Measurements from ENCODE around the gene DCP1B. TPM values are rescaled to one million over a fixed set of nuclear protein-coding genes. Genes with fewer than 3 reads are reported as not detected.

The DCP1B gene
- polyA plus RNA-seq, 1 donor from 2014 or later, result 12.5 TPM

GRCh38 chr12:1935242-1935641, 69.0 kb downstream of the DCP1B start:
- no peaks in the 10 kb centered on the region for H4K20me1 ChIP-seq (ENCODE audit: insufficient read depth)
- H3K27ac ChIP-seq (ENCODE audit: low read length), result no peak overlapping the region
- no peaks in the 10 kb centered on the region for H3K9me3 ChIP-seq (ENCODE audit: low read length)
- H3K9ac ChIP-seq (ENCODE audit: low read length), result no peak overlapping the region
- no peaks in the 10 kb centered on the region for H3F3A ChIP-seq (ENCODE audit: insufficient read depth, low read length, poor library complexity, severe bottlenecking)
- no peak overlapping the region for H3K4me2 ChIP-seq (ENCODE audit: low read length)
- no peaks in the 10 kb centered on the region for H3K27me3 ChIP-seq (ENCODE audit: insufficient read depth, low read depth, low read length)
- H3K79me2 ChIP-seq (replicated peaks; ENCODE audit: insufficient read depth, low read length), result no peaks in the 10 kb centered on the region
- no peak overlapping the region for H2AFZ ChIP-seq (ENCODE audit: low read depth, low read length)
- no peaks in the 10 kb centered on the region for H3K36me3 ChIP-seq (ENCODE audit: insufficient read depth, low read length)
- no peak overlapping the region for H3K4me3 ChIP-seq (ENCODE audit: low read length)
- TF ChIP-seq EZH2 (IDR thresholded peaks at IDR 0.05; ENCODE audit: borderline replicate concordance, insufficient read depth, low read length, poor library complexity, severe bottlenecking), result no peak
- no peak for TF ChIP-seq MXI1 (conservative IDR thresholded peaks at IDR 0.05; ENCODE audit: poor library complexity, severe bottlenecking)
- no peaks in the 10 kb centered on the region for H3K9me2 ChIP-seq (ENCODE audit: insufficient read depth, low read length)

GRCh38 chr12:1934831-1935230, 69.4 kb downstream of the DCP1B start:
- H3K9me2 ChIP-seq (ENCODE audit: insufficient read depth, low read length), result no peaks in the 10 kb centered on the region
- no peaks in the 10 kb centered on the region for H3K36me3 ChIP-seq (ENCODE audit: insufficient read depth, low read length)
- no peak overlapping the region for H2AFZ ChIP-seq (ENCODE audit: low read depth, low read length)
- no peak overlapping the region for H3K9ac ChIP-seq (ENCODE audit: low read length)
- H4K20me1 ChIP-seq (ENCODE audit: insufficient read depth), result no peaks in the 10 kb centered on the region
- no peak for TF ChIP-seq EP300 (conservative IDR thresholded peaks at IDR 0.05; ENCODE audit: poor library complexity, severe bottlenecking)
- TF ChIP-seq REST (IDR thresholded peaks at IDR 0.05; ENCODE audit: borderline replicate concordance), result no peak
- TF ChIP-seq SMC3 (conservative IDR thresholded peaks at IDR 0.05; ENCODE audit: poor library complexity), result no peak
- no peak for TF ChIP-seq RAD21 (conservative IDR thresholded peaks at IDR 0.05)
- no peak for TF ChIP-seq POLR2AphosphoS5 (IDR thresholded peaks at IDR 0.05)
- TF ChIP-seq EZH2 (IDR thresholded peaks at IDR 0.05; ENCODE audit: borderline replicate concordance, insufficient read depth, low read length, poor library complexity, severe bottlenecking), result no peak
- no peak for TF ChIP-seq TAF1 (IDR thresholded peaks at IDR 0.05; ENCODE audit: low read depth)
- no peak for TF ChIP-seq MXI1 (conservative IDR thresholded peaks at IDR 0.05; ENCODE audit: poor library complexity, severe bottlenecking)
- TF ChIP-seq CTCF (IDR thresholded peaks at IDR 0.05; ENCODE audit: poor library complexity, severe bottlenecking), result no peak
- no peaks in the 10 kb centered on the region for H3F3A ChIP-seq (ENCODE audit: insufficient read depth, low read length, poor library complexity, severe bottlenecking)
- no peak overlapping the region for H3K27ac ChIP-seq (ENCODE audit: low read length)
- no peaks in the 10 kb centered on the region for H3K9me3 ChIP-seq (ENCODE audit: low read length)
- no peak overlapping the region for H3K4me3 ChIP-seq (ENCODE audit: low read length)
- no peaks in the 10 kb centered on the region for H3K27me3 ChIP-seq (ENCODE audit: insufficient read depth, low read depth, low read length)
- H3K79me2 ChIP-seq (replicated peaks; ENCODE audit: insufficient read depth, low read length), result no peaks in the 10 kb centered on the region
- H3K4me2 ChIP-seq (ENCODE audit: low read length), result no peak overlapping the region

- H3K9me2 ChIP-seq (ENCODE audit: insufficient read depth, low read length), result no peaks in the 10 kb centered on the region
- H2AFZ ChIP-seq (ENCODE audit: low read depth, low read length), result no peak overlapping the region
- H3K27ac ChIP-seq (ENCODE audit: low read length), result no peak overlapping the region
- H3K9me3 ChIP-seq (ENCODE audit: low read length), result no peaks in the 10 kb centered on the region
- no peaks in the 10 kb centered on the region for H3K36me3 ChIP-seq (ENCODE audit: insufficient read depth, low read length)
- no peak overlapping the region for H3K4me3 ChIP-seq (ENCODE audit: low read length)
- H3F3A ChIP-seq (ENCODE audit: insufficient read depth, low read length, poor library complexity, severe bottlenecking), result no peaks in the 10 kb centered on the region
- H3K79me2 ChIP-seq (replicated peaks; ENCODE audit: insufficient read depth, low read length), result no peaks in the 10 kb centered on the region
- no peak for TF ChIP-seq EP300 (conservative IDR thresholded peaks at IDR 0.05; ENCODE audit: poor library complexity, severe bottlenecking)
- no peak for TF ChIP-seq REST (IDR thresholded peaks at IDR 0.05; ENCODE audit: borderline replicate concordance)
- no peak for TF ChIP-seq POLR2AphosphoS5 (IDR thresholded peaks at IDR 0.05)
- no peak overlapping the region for H3K9ac ChIP-seq (ENCODE audit: low read length)
- H3K4me2 ChIP-seq (ENCODE audit: low read length), result no peak overlapping the region
- no peaks in the 10 kb centered on the region for H3K27me3 ChIP-seq (ENCODE audit: insufficient read depth, low read depth, low read length)
- H4K20me1 ChIP-seq (ENCODE audit: insufficient read depth), result no peaks in the 10 kb centered on the region
Measured at GRCh38 chr12:1934068-1934467, 70.2 kb downstream of the DCP1B start.

Data from neural cell (in vitro differentiated cells).